ENCODE results near the gene HEPACAM2. TPM values are rescaled to one million over a fixed set of nuclear protein-coding genes. Genes with fewer than 3 reads are reported as not detected.

The HEPACAM2 gene
- total and polyA plus RNA-seq, 2 of the 8 experiments (the other 6 are each of a cell fraction or from before 2014, with no cell fraction given), result not detected

- H4K91ac ChIP-seq (replicated peaks; ENCODE audit: insufficient read length, low read length), result no peak overlapping the region
- no peak overlapping the region for H3K56ac ChIP-seq (replicated peaks; ENCODE audit: insufficient read length, low read depth, low read length)
- no peak overlapping the region for H3K4ac ChIP-seq (replicated peaks; ENCODE audit: insufficient read length, low read depth, low read length)
- DNase-seq (ENCODE audit: low read depth in 1 of 2, low spot score in 2 of 2) (no peak), FAIRE-seq (no peak)
- no peak overlapping the region for H2AFZ ChIP-seq (ENCODE audit: low read length)
- no peaks in the 10 kb centered on the region for H3K36me3 ChIP-seq (ENCODE audit: control insufficient read depth in 2 of 4, insufficient read depth in 4 of 4, low read length in 3 of 4)
- no peak overlapping the region for H2BK5ac ChIP-seq (ENCODE audit: low read depth, low read length)
- H3K9ac ChIP-seq (replicated peaks in 1 of 4; ENCODE audit: extremely low read depth in 1 of 4, low read depth in 3 of 4, low read length in 3 of 4), result no peak overlapping the region
- no peak overlapping the region for H3K4me2 ChIP-seq (ENCODE audit: insufficient read depth in 1 of 2, low read depth in 2 of 2, low read length in 2 of 2)
- WGBS, 2 experiments (ENCODE audit: extremely low coverage in 1 of 2, insufficient coverage in 1 of 2, insufficient read length in 1 of 2, insufficient replicate concordance in 2 of 2, low coverage in 1 of 2, low lambda C conversion rate in 2 of 2, missing lambda C conversion rate in 1 of 2), result 75% methylated on average over 1 of the region's 1 CpG; no CpG with 5 or more reads in 1 of the 2 experiments
- no peak overlapping the region for H2BK15ac ChIP-seq (ENCODE audit: low read length)
- no peak overlapping the region for H4K8ac ChIP-seq (ENCODE audit: extremely low read depth, insufficient read depth, low read length)
- no peaks in the 10 kb centered on the region for H3K23me2 ChIP-seq (ENCODE audit: low read depth, low read length)
- no peaks in the 10 kb centered on the region for H3K27me3 ChIP-seq (replicated peaks in 1 of 4; ENCODE audit: control insufficient read depth in 3 of 4, extremely low read depth in 1 of 4, insufficient read depth in 3 of 4, low read length in 3 of 4)
- POLR2A ChIA-PET (ENCODE audit: partially characterized antibody), result no interaction called here
- no peak overlapping the region for H4K5ac ChIP-seq (ENCODE audit: insufficient read length, low read depth, low read length)
- no peak overlapping the region for H3K18ac ChIP-seq (ENCODE audit: extremely low read depth, low read length)
- H2AK5ac ChIP-seq (ENCODE audit: low read depth, low read length), result no peak overlapping the region
- H3K79me2 ChIP-seq (ENCODE audit: control insufficient read depth in 1 of 2, insufficient read depth in 2 of 2, low read length in 2 of 2), result no peaks in the 10 kb centered on the region
- CTCF ChIA-PET (ENCODE audit: partially characterized antibody), result interaction anchor here (0.6 to 1.3 kb wide), 2 partner anchors 10 to 20 kb away, joined by 3 read pairs; no protein-coding TSS in a partner anchor
- H2BK12ac ChIP-seq (ENCODE audit: low read depth, low read length), result no peak overlapping the region
- H3K4me3 ChIP-seq (ENCODE audit: extremely low read depth in 1 of 4, insufficient read depth in 2 of 4, low read depth in 3 of 4, low read length in 4 of 4), result no peak overlapping the region
- no peaks in the 10 kb centered on the region for H3K9me3 ChIP-seq (ENCODE audit: insufficient read depth in 2 of 2, low read depth in 1 of 2, low read length in 1 of 2)
- no peak overlapping the region for H2BK120ac ChIP-seq (replicated peaks; ENCODE audit: low read depth, low read length)
- H4K20me1 ChIP-seq (replicated peaks in 1 of 2; ENCODE audit: control insufficient read depth in 1 of 2, insufficient read depth in 2 of 2, low read length in 2 of 2), result no peaks in the 10 kb centered on the region
- no peaks in the 10 kb centered on the region for H3K79me1 ChIP-seq (ENCODE audit: low read depth, low read length)
- H3K14ac ChIP-seq (ENCODE audit: insufficient read length), result no peak overlapping the region
- H3K27ac ChIP-seq (ENCODE audit: low read depth, low read length), result no peak overlapping the region
- H2BK20ac ChIP-seq (ENCODE audit: low read length), result no peak overlapping the region
- H3K4me1 ChIP-seq (replicated peaks in 1 of 4; ENCODE audit: control insufficient read depth in 3 of 4, insufficient read depth in 4 of 4, low read length in 3 of 4), result no peaks in the 10 kb centered on the region
- H3K23ac ChIP-seq (ENCODE audit: insufficient read length), result no peak overlapping the region
- TF ChIP-seq SP1 (IDR thresholded peaks at IDR 0.05; ENCODE audit: low read depth, low read length), result no peak
- TF ChIP-seq SP2 (IDR thresholded peaks at IDR 0.05; ENCODE audit: low read length), result no peak
- no peak for TF ChIP-seq RFX5 (IDR thresholded peaks at IDR 0.05; ENCODE audit: borderline replicate concordance, low read depth, low read length)
- TF ChIP-seq SIRT6 (IDR thresholded peaks at IDR 0.05; ENCODE audit: low read length), result no peak
- TF ChIP-seq TCF12 (IDR thresholded peaks at IDR 0.05; ENCODE audit: low read depth, low read length), result no peak
- TF ChIP-seq BACH1 (IDR thresholded peaks at IDR 0.05; ENCODE audit: low read length), result no peak
- TF ChIP-seq CREB1 (IDR thresholded peaks at IDR 0.05), result no peak
- no peak for TF ChIP-seq NANOG (IDR thresholded peaks at IDR 0.05; ENCODE audit: insufficient read depth, low read depth, low read length, poor library complexity, severe bottlenecking)
- TF ChIP-seq SIX5 (IDR thresholded peaks at IDR 0.05; ENCODE audit: low read depth, low read length), result no peak
These were observed 65.9 kb downstream of the HEPACAM2 start for GRCh38 chr7:93160410-93160809.
